GM06990 (cell line): Measurements from ENCODE around the gene TMEM88.

Source experiments
- DNase-seq: peaks from one replicate; pipeline ENCODE4 v3.0.0-alpha.2; 2011; ENCODE audit not compliant: insufficient read length; ENCODE audit errors: extremely low read depth
- H3K27me3 ChIP-seq: replicated peaks from 2 replicates; pipeline ENCODE4 v1.6.0; 2011; ENCODE audit warnings: low read length; ENCODE audit not compliant: control insufficient read depth, insufficient read depth
- H3K36me3 ChIP-seq: 2 replicates; pipeline ENCODE4 v1.5.1; 2011; ENCODE audit warnings: low read length; ENCODE audit not compliant: control insufficient read depth, insufficient read depth
- H3K4me3 ChIP-seq: replicated peaks from 2 replicates; pipeline ENCODE4 v1.5.1; 2011; ENCODE audit warnings: low read depth, mild to moderate bottlenecking, control low read depth, low read length
- TF ChIP-seq, protein P1 (sequence below): IDR thresholded peaks from 2 replicates; pipeline ENCODE4 v1.5.1; 2011; ENCODE audit warnings: low read length, control low read depth, mild to moderate bottlenecking, inconsistent platforms; ENCODE audit not compliant: insufficient read depth, poor library complexity, severe bottlenecking

TMEM88 gene

DNA sequence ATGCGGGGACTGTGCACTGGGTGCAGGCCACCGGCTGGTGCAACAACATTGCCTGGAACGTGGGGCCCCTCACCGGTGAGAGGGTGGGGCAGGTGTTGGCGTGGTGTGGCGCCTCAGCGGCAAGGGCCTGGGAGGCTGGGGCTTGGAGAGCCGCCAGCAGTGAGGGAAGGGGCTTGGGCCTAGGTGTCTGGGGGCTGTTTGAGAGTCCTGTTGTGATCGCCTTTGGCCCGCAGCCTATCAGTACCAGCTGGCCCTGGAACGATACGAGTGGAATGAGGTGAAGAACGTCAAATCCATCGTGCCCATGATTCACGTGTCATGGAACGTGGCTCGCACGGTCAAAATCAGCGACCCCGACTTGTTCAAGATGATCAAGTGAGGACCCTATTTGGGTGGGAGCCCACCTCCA lies 2.6 kb upstream of the TMEM88 start:
- TF ChIP-seq, protein P1, sequence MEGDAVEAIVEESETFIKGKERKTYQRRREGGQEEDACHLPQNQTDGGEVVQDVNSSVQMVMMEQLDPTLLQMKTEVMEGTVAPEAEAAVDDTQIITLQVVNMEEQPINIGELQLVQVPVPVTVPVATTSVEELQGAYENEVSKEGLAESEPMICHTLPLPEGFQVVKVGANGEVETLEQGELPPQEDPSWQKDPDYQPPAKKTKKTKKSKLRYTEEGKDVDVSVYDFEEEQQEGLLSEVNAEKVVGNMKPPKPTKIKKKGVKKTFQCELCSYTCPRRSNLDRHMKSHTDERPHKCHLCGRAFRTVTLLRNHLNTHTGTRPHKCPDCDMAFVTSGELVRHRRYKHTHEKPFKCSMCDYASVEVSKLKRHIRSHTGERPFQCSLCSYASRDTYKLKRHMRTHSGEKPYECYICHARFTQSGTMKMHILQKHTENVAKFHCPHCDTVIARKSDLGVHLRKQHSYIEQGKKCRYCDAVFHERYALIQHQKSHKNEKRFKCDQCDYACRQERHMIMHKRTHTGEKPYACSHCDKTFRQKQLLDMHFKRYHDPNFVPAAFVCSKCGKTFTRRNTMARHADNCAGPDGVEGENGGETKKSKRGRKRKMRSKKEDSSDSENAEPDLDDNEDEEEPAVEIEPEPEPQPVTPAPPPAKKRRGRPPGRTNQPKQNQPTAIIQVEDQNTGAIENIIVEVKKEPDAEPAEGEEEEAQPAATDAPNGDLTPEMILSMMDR: no peak
- Histone ChIP-seq H3K27me3 (no peaks in the 10 kb centered on the region), H3K4me3 (no peak overlapping the region; the same call in 1 of the 2 replicates), H3K36me3 (peaks cover 38% of the 10 kb centered on the region)
- DNase-seq: no peak

DNA sequence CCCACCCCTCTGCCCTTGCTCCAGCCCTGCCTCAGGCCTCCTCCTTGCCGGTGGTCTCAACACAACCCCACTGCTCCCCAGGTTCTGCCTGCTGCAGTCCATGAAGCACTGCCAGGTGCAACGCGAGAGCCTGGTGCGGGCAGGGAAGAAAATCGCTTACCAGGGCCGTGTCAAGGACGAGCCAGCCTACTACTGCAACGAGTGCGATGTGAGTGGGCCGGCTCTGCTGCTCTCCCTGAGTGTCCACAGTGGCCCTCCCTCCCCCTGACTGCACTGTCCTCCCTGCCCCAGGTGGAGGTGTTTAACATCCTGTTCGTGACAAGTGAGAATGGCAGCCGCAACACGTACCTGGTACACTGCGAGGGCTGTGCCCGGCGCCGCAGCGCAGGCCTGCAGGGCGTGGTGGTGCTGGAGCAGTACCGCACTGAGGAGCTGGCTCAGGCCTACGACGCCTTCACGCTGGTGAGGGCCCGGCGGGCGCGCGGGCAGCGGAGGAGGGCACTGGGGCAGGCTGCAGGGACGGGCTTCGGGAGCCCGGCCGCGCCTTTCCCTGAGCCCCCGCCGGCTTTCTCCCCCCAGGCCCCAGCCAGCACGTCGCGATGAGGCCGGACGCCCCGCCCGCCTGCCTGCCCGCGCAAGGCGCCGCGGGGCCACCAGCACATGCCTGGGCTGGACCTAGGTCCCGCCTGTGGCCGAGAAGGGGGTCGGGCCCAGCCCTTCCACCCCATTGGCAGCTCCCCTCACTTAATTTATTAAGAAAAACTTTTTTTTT lies 1.8 kb upstream of the TMEM88 start:
- no peak for DNase-seq
- no peak overlapping the region for H3K4me3 ChIP-seq
- TF ChIP-seq, protein P1: no peak
- no peaks in the 10 kb centered on the region for H3K27me3 ChIP-seq
- peaks cover 33% of the 10 kb centered on the region for H3K36me3 ChIP-seq

DNA sequence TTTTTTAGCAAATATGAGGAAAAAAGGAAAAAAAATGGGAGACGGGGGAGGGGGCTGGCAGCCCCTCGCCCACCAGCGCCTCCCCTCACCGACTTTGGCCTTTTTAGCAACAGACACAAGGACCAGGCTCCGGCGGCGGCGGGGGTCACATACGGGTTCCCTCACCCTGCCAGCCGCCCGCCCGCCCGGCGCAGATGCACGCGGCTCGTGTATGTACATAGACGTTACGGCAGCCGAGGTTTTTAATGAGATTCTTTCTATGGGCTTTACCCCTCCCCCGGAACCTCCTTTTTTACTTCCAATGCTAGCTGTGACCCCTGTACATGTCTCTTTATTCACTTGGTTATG lies 1.2 kb upstream of the TMEM88 start:
- no peak for DNase-seq
- H3K36me3 ChIP-seq: peaks cover 30% of the 10 kb centered on the region
- H3K27me3 ChIP-seq: no peaks in the 10 kb centered on the region
- H3K4me3 ChIP-seq: no peak overlapping the region
- TF ChIP-seq, protein P1: no peak

DNA sequence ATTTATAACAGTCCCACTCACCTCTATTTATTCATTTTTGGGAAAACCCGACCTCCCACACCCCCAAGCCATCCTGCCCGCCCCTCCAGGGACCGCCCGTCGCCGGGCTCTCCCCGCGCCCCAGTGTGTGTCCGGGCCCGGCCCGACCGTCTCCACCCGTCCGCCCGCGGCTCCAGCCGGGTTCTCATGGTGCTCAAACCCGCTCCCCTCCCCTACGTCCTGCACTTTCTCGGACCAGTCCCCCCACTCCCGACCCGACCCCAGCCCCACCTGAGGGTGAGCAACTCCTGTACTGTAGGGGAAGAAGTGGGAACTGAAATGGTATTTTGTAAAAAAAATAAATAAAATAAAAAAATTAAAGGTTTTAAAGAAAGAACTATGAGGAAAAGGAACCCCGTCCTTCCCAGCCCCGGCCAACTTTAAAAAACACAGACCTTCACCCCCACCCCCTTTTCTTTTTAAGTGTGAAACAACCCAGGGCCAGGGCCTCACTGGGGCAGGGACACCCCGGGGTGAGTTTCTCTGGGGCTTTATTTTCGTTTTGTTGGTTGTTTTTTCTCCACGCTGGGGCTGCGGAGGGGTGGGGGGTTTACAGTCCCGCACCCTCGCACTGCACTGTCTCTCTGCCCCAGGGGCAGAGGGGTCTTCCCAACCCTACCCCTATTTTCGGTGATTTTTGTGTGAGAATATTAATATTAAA lies 638 bp upstream of the TMEM88 start:
- no peak for DNase-seq
- TF ChIP-seq, protein P1: no peak
- H3K36me3 ChIP-seq: peaks cover 29% of the 10 kb centered on the region
- H3K27me3 ChIP-seq: no peaks in the 10 kb centered on the region
- H3K4me3 ChIP-seq: no peak overlapping the region

DNA sequence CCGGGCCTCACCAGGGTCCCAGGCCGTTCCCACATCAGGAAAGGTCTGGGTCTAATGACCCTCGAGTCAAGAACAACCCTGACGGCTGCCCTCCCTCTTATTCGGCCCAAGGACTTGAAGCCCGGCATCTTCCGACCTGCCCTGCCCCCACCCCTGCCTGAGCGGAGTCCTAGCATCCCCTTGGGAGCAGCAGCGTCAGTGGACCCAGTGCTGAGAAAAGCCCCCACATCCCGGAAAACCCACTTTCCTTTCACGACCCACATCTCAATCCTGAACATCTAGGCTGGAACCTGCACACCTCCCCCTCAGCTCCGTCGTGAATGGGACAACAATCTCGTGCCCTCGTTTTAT lies 769 bp downstream of the TMEM88 start:
- DNase-seq: no peak
- H3K27me3 ChIP-seq: no peaks in the 10 kb centered on the region
- peak overlapping the region; percentile 82 for H3K4me3 ChIP-seq
- TF ChIP-seq, protein P1: no peak
- peaks cover 23% of the 10 kb centered on the region for H3K36me3 ChIP-seq
